Karpas-422 (cell line): ENCODE measurements around the gene SLC25A34. TPM values are rescaled to one million over a fixed set of nuclear protein-coding genes. Genes with fewer than 3 reads are reported as not detected.

Experiments
- DNase-seq: peaks from one replicate; pipeline ENCODE4 v3.0.0-alpha.2; 2015
- H2AFZ ChIP-seq: fragments of 200-600 bp; sonication (generic); 2 replicates; pipeline ENCODE4 v1.6.1; 2014; ENCODE audit warnings: antibody characterized with exemption, low read length, mixed read lengths
- H3K27ac ChIP-seq: fragments of 200-600 bp; sonication (generic); 2 replicates; pipeline ENCODE4 v1.5.1; 2014; ENCODE audit warnings: mild to moderate bottlenecking, low read length, moderate library complexity
- H3K27me3 ChIP-seq: fragments of 200-600 bp; sonication (generic); 2 replicates; pipeline ENCODE4 v1.6.1; 2014; ENCODE audit warnings: low read length, mixed read lengths
- H3K36me3 ChIP-seq: fragments of 200-600 bp; sonication (generic); 2 replicates; pipeline ENCODE4 v1.6.1; 2014; ENCODE audit warnings: low read length, mixed read lengths; ENCODE audit not compliant: insufficient read depth
- H3K4me1 ChIP-seq: fragments of 200-600 bp; sonication (generic); 2 replicates; pipeline ENCODE4 v1.6.1; 2014; ENCODE audit warnings: mild to moderate bottlenecking, low read length, mixed read lengths
- H3K4me2 ChIP-seq: fragments of 200-600 bp; sonication (generic); 2 replicates; pipeline ENCODE4 v1.6.1; 2014; ENCODE audit warnings: low read length, low read depth, mild to moderate bottlenecking; ENCODE audit not compliant: poor library complexity, severe bottlenecking
- H3K4me3 ChIP-seq: fragments of 200-600 bp; sonication (generic); 2 replicates; pipeline ENCODE4 v1.5.1; 2014; ENCODE audit warnings: mild to moderate bottlenecking, antibody characterized with exemption, low read length, mixed read lengths
- H3K79me2 ChIP-seq: fragments of 200-600 bp; sonication (generic); 2 replicates; pipeline ENCODE4 v1.6.1; 2014; ENCODE audit warnings: mild to moderate bottlenecking, low read length, mixed read lengths
- H3K9ac ChIP-seq: fragments of 200-600 bp; sonication (generic); 2 replicates; pipeline ENCODE4 v1.6.0; 2014; ENCODE audit warnings: low read length
- H3K9me2 ChIP-seq: fragments of 200-600 bp; sonication (generic), shearing (Covaris generic); replicated peaks from 2 replicates; pipeline ENCODE4 v1.6.0; 2014; ENCODE audit warnings: mild to moderate bottlenecking, low read length, moderate library complexity; ENCODE audit not compliant: insufficient read depth
- H3K9me3 ChIP-seq: fragments of 300-700, 200-600 bp; sonication (generic); 2 replicates; pipeline ENCODE4 v1.6.1; 2014; ENCODE audit warnings: low read length, mixed read lengths
- H4K20me1 ChIP-seq: fragments of 200-600 bp; sonication (generic); 2 replicates; pipeline ENCODE4 v1.6.1; 2014; ENCODE audit warnings: mild to moderate bottlenecking, antibody characterized with exemption, low read length, low read depth; ENCODE audit not compliant: insufficient read depth
- total RNA-seq: library from RNA; depleted of rRNA; stranded (reverse); fragments of >200 nt; shearing (Covaris generic); gene quantifications from 2 replicates; pipeline ENCODE4 v1.2.3, GENCODE V29; 2014; ENCODE audit warnings: low replicate concordance

The SLC25A34 gene
- total RNA-seq, 1 experiment from 2014 or later = 0.52 TPM

DNA sequence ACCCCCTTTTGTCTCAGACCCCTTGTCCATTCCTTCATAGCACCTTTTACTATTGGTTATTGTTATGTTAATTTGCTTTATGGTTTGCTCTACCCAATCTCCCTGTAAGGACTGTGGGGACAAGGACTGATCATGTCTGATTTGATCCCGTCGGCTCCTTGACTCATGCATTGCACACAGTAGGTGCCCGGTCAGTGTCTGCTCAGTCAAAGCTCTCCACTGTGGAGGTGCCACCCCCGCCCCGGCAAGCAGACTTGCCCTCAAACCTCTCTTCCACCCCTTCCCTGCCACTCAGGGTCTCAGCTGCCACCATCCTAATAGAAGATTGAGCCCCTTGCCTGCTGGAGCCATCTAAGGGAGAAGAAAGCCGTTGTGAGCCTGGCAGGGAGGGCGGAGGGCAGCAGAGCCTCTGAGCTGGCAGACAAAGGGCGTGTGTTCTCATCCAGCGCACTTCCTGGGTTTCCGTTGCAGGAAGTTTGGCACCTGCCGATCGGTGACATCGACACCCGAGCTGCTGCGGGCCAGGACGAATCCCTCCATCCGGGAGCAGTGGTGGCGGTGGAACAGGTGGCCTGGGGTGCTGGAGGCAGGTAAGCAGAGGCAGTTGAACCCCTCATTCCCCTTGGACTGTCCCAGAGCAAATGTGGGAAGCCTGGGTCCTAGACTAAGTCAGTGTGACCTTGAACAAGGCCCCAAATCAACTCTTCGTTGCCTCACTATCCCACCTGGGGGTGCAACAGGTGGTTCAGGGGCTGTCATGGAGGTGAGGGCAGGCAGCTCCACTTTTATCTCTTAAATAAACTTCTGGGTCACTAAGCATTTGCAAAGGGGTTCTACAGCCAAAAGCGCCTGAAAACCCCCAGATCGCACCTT is 20.3 kb downstream of the SLC25A34 start:
- Histone ChIP-seq H3K4me2 (no peak overlapping the region), H2AFZ (no peak overlapping the region)

DNA sequence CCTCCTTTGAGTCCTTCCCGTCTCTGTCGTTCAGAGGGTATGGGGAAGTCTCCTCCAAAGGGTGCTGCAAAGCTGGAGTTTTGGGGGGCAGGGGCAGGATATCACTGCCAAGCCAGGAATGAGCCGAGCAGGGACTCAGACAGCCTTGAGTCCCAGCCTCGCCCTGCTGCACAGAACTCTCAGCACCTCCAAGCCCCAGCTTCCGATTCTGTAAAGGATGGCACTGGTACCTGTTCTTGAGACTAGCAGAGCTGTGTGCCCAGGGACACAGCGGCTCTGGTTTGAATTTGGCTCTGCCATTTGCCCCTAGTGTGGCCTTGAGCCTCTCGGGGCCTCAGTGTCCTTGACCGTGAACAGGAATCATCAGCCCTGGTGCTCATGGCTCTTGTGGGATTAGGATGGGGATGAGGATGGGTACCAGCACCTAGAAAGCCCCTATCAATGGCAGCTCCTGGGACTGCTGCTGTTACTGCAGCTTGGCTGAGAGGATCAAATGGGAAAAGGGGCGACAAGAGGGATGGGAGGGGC is 21.0 kb downstream of the SLC25A34 start:
- no peak overlapping the region for H2AFZ ChIP-seq
- no peaks in the 10 kb centered on the region for H3K79me2 ChIP-seq
- no peaks in the 10 kb centered on the region for H3K9me2 ChIP-seq
- H3K36me3 ChIP-seq = no peaks in the 10 kb centered on the region
- no peak overlapping the region for H3K4me2 ChIP-seq
- no peak overlapping the region for H3K27ac ChIP-seq
- no peaks in the 10 kb centered on the region for H3K4me1 ChIP-seq
- H3K9me3 ChIP-seq = no peaks in the 10 kb centered on the region
- no peak for DNase-seq
- no peaks in the 10 kb centered on the region for H3K27me3 ChIP-seq
- H3K4me3 ChIP-seq = no peak overlapping the region
- no peaks in the 10 kb centered on the region for H4K20me1 ChIP-seq
- H3K9ac ChIP-seq = no peak overlapping the region

More for the DNA sequence above, 20.3 kb downstream of the SLC25A34 start:
- no peaks in the 10 kb centered on the region for H3K79me2 ChIP-seq
- no peaks in the 10 kb centered on the region for H4K20me1 ChIP-seq
- DNase-seq = no peak
- no peaks in the 10 kb centered on the region for H3K27me3 ChIP-seq
- H3K9ac ChIP-seq = no peak overlapping the region
- no peak overlapping the region for H3K27ac ChIP-seq
- H3K4me3 ChIP-seq = no peak overlapping the region
- no peaks in the 10 kb centered on the region for H3K4me1 ChIP-seq
- H3K9me3 ChIP-seq = no peaks in the 10 kb centered on the region
- H3K9me2 ChIP-seq = no peaks in the 10 kb centered on the region
- H3K36me3 ChIP-seq = no peaks in the 10 kb centered on the region

DNA sequence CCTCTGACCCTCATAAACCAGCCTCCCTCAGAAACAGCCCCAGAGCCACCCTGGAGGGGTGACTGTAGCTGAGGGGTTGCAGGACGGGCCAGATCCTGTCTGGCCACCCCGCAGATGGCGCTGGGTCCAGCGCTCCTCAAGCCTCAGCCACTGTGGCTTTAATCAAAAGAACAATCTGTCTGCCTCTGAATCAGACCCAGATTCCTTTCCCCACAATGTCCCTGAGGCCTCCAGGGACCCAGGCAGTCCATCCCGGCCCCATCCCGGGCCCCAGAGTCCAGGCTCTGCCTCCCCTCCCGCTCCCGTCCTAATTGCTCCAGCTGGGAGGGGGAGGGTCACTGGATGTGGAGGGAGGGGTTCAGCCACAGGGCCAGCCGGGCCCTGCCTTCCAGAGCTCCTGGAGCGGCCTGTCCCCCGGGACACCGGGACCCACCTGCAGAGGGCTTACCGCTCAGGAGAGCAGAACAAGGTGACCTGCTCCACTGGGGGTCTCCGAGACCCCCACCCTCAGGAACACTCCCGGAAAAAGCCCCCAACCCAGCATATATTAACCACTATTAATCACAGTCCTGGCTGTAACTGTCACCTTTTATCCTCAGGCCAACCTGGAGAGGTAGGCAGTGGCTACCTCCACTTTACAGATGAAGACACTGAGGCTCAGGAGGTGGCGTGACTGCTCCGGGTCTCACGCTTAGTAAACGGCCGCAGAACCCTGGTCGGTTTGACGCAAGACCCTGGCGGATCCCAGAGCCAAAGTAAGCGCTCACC is 21.7 kb downstream of the SLC25A34 start:
- Histone ChIP-seq H2AFZ (no peak overlapping the region), H3K4me1 (no peaks in the 10 kb centered on the region), H3K36me3 (no peaks in the 10 kb centered on the region), H3K79me2 (no peaks in the 10 kb centered on the region), H3K9ac (no peak overlapping the region), H3K4me2 (no peak overlapping the region), H3K27ac (no peak overlapping the region), H3K4me3 (no peak overlapping the region), H3K27me3 (no peaks in the 10 kb centered on the region), H3K9me2 (no peaks in the 10 kb centered on the region), H3K9me3 (no peaks in the 10 kb centered on the region), H4K20me1 (no peaks in the 10 kb centered on the region)
- DNase-seq = no peak

GRCh38 chr1:15758343-15758931 is 22.4 kb downstream of the SLC25A34 start, which contains the start of gene FBLIM1:
FBLIM1 (plus strand) TSS chr1:15758795; CDS start chr1:15764984, 6,189 bp downstream.
- H3K9ac ChIP-seq = no peak within 1 kb of the TSS
- H3K9me3 ChIP-seq = no peaks in the 10 kb centered on the region
- no peaks in the 10 kb centered on the region for H3K4me1 ChIP-seq
- H3K36me3 ChIP-seq = no peaks in the 10 kb centered on the region
- no peaks in the 10 kb centered on the region for H4K20me1 ChIP-seq
- no peak for DNase-seq
- H2AFZ ChIP-seq = no peak within 1 kb of the TSS
- no peak within 1 kb of the TSS for H3K27ac ChIP-seq
- H3K4me2 ChIP-seq = no peak within 1 kb of the TSS
- no peaks in the 10 kb centered on the region for H3K27me3 ChIP-seq
- H3K9me2 ChIP-seq = no peaks in the 10 kb centered on the region
- no peak within 1 kb of the TSS for H3K4me3 ChIP-seq
- no peaks in the 10 kb centered on the region for H3K79me2 ChIP-seq

- no peaks in the 10 kb centered on the region for H3K27me3 ChIP-seq
- no peaks in the 10 kb centered on the region for H4K20me1 ChIP-seq
- no peaks in the 10 kb centered on the region for H3K79me2 ChIP-seq
- no peak overlapping the region for H3K27ac ChIP-seq
- H3K4me3 ChIP-seq = no peak overlapping the region
- no peak overlapping the region for H2AFZ ChIP-seq
- no peaks in the 10 kb centered on the region for H3K36me3 ChIP-seq
- no peak for DNase-seq
- no peaks in the 10 kb centered on the region for H3K9me2 ChIP-seq
- no peaks in the 10 kb centered on the region for H3K4me1 ChIP-seq
- no peak overlapping the region for H3K9ac ChIP-seq
- no peak overlapping the region for H3K4me2 ChIP-seq
- H3K9me3 ChIP-seq = no peaks in the 10 kb centered on the region
Measured at GRCh38 chr1:15758953-15759661, 23.0 kb downstream of the SLC25A34 start.

GRCh38 chr1:15760520-15761211 is 24.6 kb downstream of the SLC25A34 start:
- DNase-seq = no peak
- Histone ChIP-seq H3K9me2 (no peaks in the 10 kb centered on the region), H4K20me1 (no peaks in the 10 kb centered on the region), H2AFZ (no peak overlapping the region), H3K27me3 (no peaks in the 10 kb centered on the region), H3K27ac (no peak overlapping the region), H3K4me1 (peaks cover under 1% of the 10 kb centered on the region), H3K4me3 (no peak overlapping the region), H3K79me2 (no peaks in the 10 kb centered on the region), H3K36me3 (no peaks in the 10 kb centered on the region), H3K9me3 (no peaks in the 10 kb centered on the region), H3K4me2 (no peak overlapping the region), H3K9ac (no peak overlapping the region)

- H3K9ac ChIP-seq = no peak overlapping the region
Measured at GRCh38 chr1:15761366-15762128, 25.5 kb downstream of the SLC25A34 start.

More at GRCh38 chr1:15761366-15762128, 25.5 kb downstream of the SLC25A34 start:
- Histone ChIP-seq H3K4me2 (no peak overlapping the region), H2AFZ (no peak overlapping the region), H3K4me3 (no peak overlapping the region), H3K36me3 (no peaks in the 10 kb centered on the region), H4K20me1 (no peaks in the 10 kb centered on the region), H3K9me2 (no peaks in the 10 kb centered on the region), H3K9me3 (no peaks in the 10 kb centered on the region), H3K27ac (no peak overlapping the region), H3K4me1 (peaks cover 7% of the 10 kb centered on the region), H3K27me3 (no peaks in the 10 kb centered on the region), H3K79me2 (no peaks in the 10 kb centered on the region)
- no peak for DNase-seq
